Right cardiac atrium (tissue), 5 donors: ENCODE data around the gene CYP11A1. TPM values are rescaled to one million over a fixed set of nuclear protein-coding genes. Genes with fewer than 3 reads are reported as not detected.

ENCODE experiments used
- ATAC-seq, 2 donors: fragments of 200-7000 bp; cut with Tn5 transposase; one replicate each; pipeline versions ENCODE4 v1.8.0 to v1.9.1; 2020; ENCODE audit warnings: moderate library complexity in 2 of 2, mild to moderate bottlenecking in 1 of 2
- DNase-seq, 3 donors: peaks; one replicate each; pipeline ENCODE4 v3.0.0-alpha.2; 2020
- H3K27ac ChIP-seq: one replicate; pipeline ENCODE4 v1.5.1; 2013; ENCODE audit warnings: mild to moderate bottlenecking, low read length, control low read depth, moderate library complexity
- H3K27me3 ChIP-seq: one replicate; pipeline ENCODE4 v1.6.1; 2013; ENCODE audit not compliant: control insufficient read depth, insufficient read depth
- H3K4me1 ChIP-seq: one replicate; pipeline ENCODE4 v1.6.1; 2013; ENCODE audit warnings: low read length; ENCODE audit not compliant: control insufficient read depth, insufficient read depth
- H3K4me3 ChIP-seq: one replicate; pipeline ENCODE4 v1.5.1; 2013; ENCODE audit warnings: low read length, control low read depth
- H3K9me3 ChIP-seq: one replicate; pipeline ENCODE4 v1.6.1; 2013; ENCODE audit warnings: low read length; ENCODE audit not compliant: control insufficient read depth
- WGBS: extraction: QIAGEN DNeasy Blood & Tissue Kit; methylation state at CpG from one replicate; pipeline ENCODE4 v1.1.7; 2013; 5-methylcytosine and 5-hydroxymethylcytosine counted together
- intact Hi-C, 4 donors: fragments of 100-400 bp; cut with DNase I; formaldehyde crosslinking; loops; one replicate each; pipeline versions ENCODE4 v1.11.0 to v1.14.0; 2022 to 2023
- long read RNA-seq, 4 donors: library from polyadenylated mRNA; unstranded; transcript quantifications; one replicate each; pipeline ENCODE4 v2.0.0, GENCODE V29; 2020 to 2021
- polyA plus RNA-seq: library from polyadenylated mRNA; stranded (reverse); fragments of 200-250 nt; gene quantifications from one replicate; pipeline ENCODE4 v1.2.3, GENCODE V29; 2013
- total RNA-seq, 4 donors: library from RNA; stranded (reverse); fragmentation: NEBNext Ultra II Directional; extraction: Animal tissue kit (Norgen Biotek cat#: 25700); gene quantifications; one replicate each; pipeline ENCODE4 v1.2.1, GENCODE V29; 2021
- donor health status: healthy with polysubstance abuse.
- donor health status: DM: no; HTN: yes; CAD: no.
- donor health status: DM: no; HTN: no; CAD: no.
- donor health status: DM: no; HTN: yes; CAD: no; lungs with severe emphysema.
- donor health status: DM: yes; HTN: yes; CAD: no.

The CYP11A1 gene
- total RNA-seq (1 to 10 TPM; 1.1 to 1.7 (median 1.3) TPM), polyA plus RNA-seq (0.66 TPM)
- long read RNA-seq, donor 1, partial matches to known transcripts = 0 of 4 reads
- long read RNA-seq, donor 1, other reads (novel, unspliced or antisense) = 2 of 4 reads
- long read RNA-seq, donor 2, partial matches to known transcripts = 1 of 1 reads
- long read RNA-seq, donor 2, other reads (novel, unspliced or antisense) = 0 of 1 reads
- long read RNA-seq, donor 3, partial matches to known transcripts = 0 of 5 reads
- long read RNA-seq, donor 3, other reads (novel, unspliced or antisense) = 3 of 5 reads
- long read RNA-seq, donor 4, partial matches to known transcripts = 0 of 2 reads
- long read RNA-seq, donor 4, other reads (novel, unspliced or antisense) = 0 of 2 reads

- DNase-seq (no peak), ATAC-seq (no peak)
- H3K9me3 ChIP-seq = no peaks in the 10 kb centered on the region
- H3K4me3 ChIP-seq = no peak within 1 kb of the TSS
- H3K27me3 ChIP-seq = no peaks in the 10 kb centered on the region
- intact Hi-C loops = no loop called here
- 88% methylated on average over 12 of the region's 12 CpGs for WGBS
- H3K4me1 ChIP-seq = no peaks in the 10 kb centered on the region
- H3K27ac ChIP-seq = no peak within 1 kb of the TSS
These were observed at the start of gene CYP11A1 for GRCh38 chr15:74367296-74367854. TSS of gene CYP11A1 (minus strand) at chr15:74367646. CDS start at chr15:74367585, 61 bp downstream.

- 62% methylated on average over 13 of the region's 13 CpGs for WGBS
- Histone ChIP-seq H3K4me1 (peaks cover 2% of the 10 kb centered on the region), H3K27ac (no peak overlapping the region), H3K9me3 (no peaks in the 10 kb centered on the region), H3K4me3 (no peak overlapping the region), H3K27me3 (no peaks in the 10 kb centered on the region)
- intact Hi-C loops = no loop called here
- DNase-seq (peak in 1 of 3 donors; percentile 25), ATAC-seq (peak in 1 of 2 donors; percentile 47)
These were observed 49.8 kb upstream of the CYP11A1 start for GRCh38 chr15:74417225-74417624.

GRCh38 chr15:74415966-74416916 lies 48.8 kb upstream of the CYP11A1 start:
- DNase-seq (peak in 2 of 3 donors; percentile 25), ATAC-seq (no peak)
- no peaks in the 10 kb centered on the region for H3K27me3 ChIP-seq
- intact Hi-C loops = no loop called here
- peaks cover 2% of the 10 kb centered on the region for H3K4me1 ChIP-seq
- no peak overlapping the region for H3K4me3 ChIP-seq
- no peak overlapping the region for H3K27ac ChIP-seq
- no peaks in the 10 kb centered on the region for H3K9me3 ChIP-seq
- WGBS = 73% methylated on average over 19 of the region's 19 CpGs

- H3K27me3 ChIP-seq = no peaks in the 10 kb centered on the region
- 97% methylated on average over 12 of the region's 12 CpGs for WGBS
- intact Hi-C loops = no loop called here
- no peak overlapping the region for H3K27ac ChIP-seq
- ATAC-seq (no peak), DNase-seq (peak in 2 of 3 donors; percentile 11 to 28)
- H3K4me1 ChIP-seq = no peaks in the 10 kb centered on the region
- H3K4me3 ChIP-seq = no peak overlapping the region
- H3K9me3 ChIP-seq = no peaks in the 10 kb centered on the region
These were observed 47.3 kb upstream of the CYP11A1 start for GRCh38 chr15:74414603-74415338.

GRCh38 chr15:74414081-74414580 lies 46.7 kb upstream of the CYP11A1 start:
- DNase-seq = peak in 1 of 3 donors; percentile 16
- H3K27ac ChIP-seq = no peak overlapping the region
- no peak for ATAC-seq
- no peak overlapping the region for H3K4me3 ChIP-seq
- H3K9me3 ChIP-seq = no peaks in the 10 kb centered on the region
- intact Hi-C loops = no loop called here
- 91% methylated on average over 5 of the region's 5 CpGs for whole genome bisulfite sequencing
- H3K27me3 ChIP-seq = no peaks in the 10 kb centered on the region
- no peaks in the 10 kb centered on the region for H3K4me1 ChIP-seq

- Histone ChIP-seq H3K27ac (no peak overlapping the region), H3K27me3 (no peaks in the 10 kb centered on the region), H3K9me3 (no peaks in the 10 kb centered on the region), H3K4me1 (no peaks in the 10 kb centered on the region), H3K4me3 (no peak overlapping the region)
- WGBS = 82% methylated on average over 9 of the region's 9 CpGs
- DNase-seq = peak in 1 of 3 donors; percentile 15
- ATAC-seq = no peak
- intact Hi-C loops = no loop called here
These were observed 46.1 kb upstream of the CYP11A1 start for GRCh38 chr15:74413350-74414080.

- DNase-seq (no peak), ATAC-seq (no peak)
- 79% methylated on average over 6 of the region's 6 CpGs for WGBS
- no peak overlapping the region for H3K4me3 ChIP-seq
- no peaks in the 10 kb centered on the region for H3K4me1 ChIP-seq
- H3K27me3 ChIP-seq = no peaks in the 10 kb centered on the region
- no peak overlapping the region for H3K27ac ChIP-seq
- H3K9me3 ChIP-seq = no peaks in the 10 kb centered on the region
- intact Hi-C loops = no loop called here
These were observed 44.7 kb upstream of the CYP11A1 start for GRCh38 chr15:74412159-74412558.

- intact Hi-C loops = no loop called here
- no peaks in the 10 kb centered on the region for H3K27me3 ChIP-seq
These were observed 44.2 kb upstream of the CYP11A1 start for GRCh38 chr15:74411686-74412085.

GRCh38 chr15:74410502-74410901 lies 43.1 kb upstream of the CYP11A1 start:
- Histone ChIP-seq H3K27me3 (no peaks in the 10 kb centered on the region), H3K9me3 (no peaks in the 10 kb centered on the region), H3K4me3 (no peak overlapping the region), H3K4me1 (no peaks in the 10 kb centered on the region), H3K27ac (no peak overlapping the region)
- WGBS = 94% methylated on average over 18 of the region's 18 CpGs
- DNase-seq (peak in 2 of 3 donors; percentile 33 to 44), ATAC-seq (no peak)
- intact Hi-C loops = no loop called here

More at GRCh38 chr15:74411686-74412085, 44.2 kb upstream of the CYP11A1 start:
- Histone ChIP-seq H3K4me3 (no peak overlapping the region), H3K27ac (no peak overlapping the region), H3K4me1 (no peaks in the 10 kb centered on the region), H3K9me3 (no peaks in the 10 kb centered on the region)
- ATAC-seq (no peak), DNase-seq (peak in 2 of 3 donors; percentile 26 to 28)
- WGBS = 92% methylated on average over 12 of the region's 12 CpGs

- WGBS = 82% methylated on average over 7 of the region's 7 CpGs
- no peak overlapping the region for H3K27ac ChIP-seq
- H3K9me3 ChIP-seq = no peaks in the 10 kb centered on the region
- H3K4me1 ChIP-seq = no peaks in the 10 kb centered on the region
- no peak overlapping the region for H3K4me3 ChIP-seq
- ATAC-seq (no peak), DNase-seq (peak in 1 of 3 donors; percentile 13)
- no peaks in the 10 kb centered on the region for H3K27me3 ChIP-seq
- intact Hi-C loops = no loop called here
These were observed 41.8 kb upstream of the CYP11A1 start for GRCh38 chr15:74409225-74409624.
